HuH-7 (cell line): Measurements from ENCODE around the gene KRTAP2-2.

Experiments
- DNase-seq: peaks from one replicate; pipeline ENCODE4 v3.0.0; 2011; ENCODE audit warnings: low spot score

The KRTAP2-2 gene

DNA sequence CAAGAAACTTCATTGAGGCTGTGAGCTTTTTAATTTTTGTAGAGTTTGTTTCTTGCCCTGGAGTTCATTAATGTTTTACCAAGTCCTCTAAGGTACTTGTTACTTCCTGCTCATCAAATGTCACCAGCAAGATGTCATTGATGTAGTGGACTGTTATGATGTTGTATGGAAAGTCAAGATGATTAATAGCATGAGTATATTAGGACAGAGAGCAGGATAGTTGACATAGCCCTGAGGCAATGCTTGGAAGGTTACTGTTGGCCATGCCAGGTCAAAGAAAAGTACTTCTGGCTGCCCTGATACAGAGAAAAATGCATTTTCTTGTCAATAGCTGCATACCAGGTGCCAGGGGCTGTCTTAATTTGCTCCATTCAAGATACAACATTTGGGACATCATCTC is 34.7 kb downstream of the KRTAP2-2 start:
- no peak for DNase-seq

GRCh38 chr17:41019415-41019814 is 35.6 kb downstream of the KRTAP2-2 start:
- DNase-seq = no peak

GRCh38 chr17:41018541-41018940 is 36.5 kb downstream of the KRTAP2-2 start:
- DNase-seq = no peak

- no peak for DNase-seq
Measured at GRCh38 chr17:41016578-41017215, 38.3 kb downstream of the KRTAP2-2 start.

DNA sequence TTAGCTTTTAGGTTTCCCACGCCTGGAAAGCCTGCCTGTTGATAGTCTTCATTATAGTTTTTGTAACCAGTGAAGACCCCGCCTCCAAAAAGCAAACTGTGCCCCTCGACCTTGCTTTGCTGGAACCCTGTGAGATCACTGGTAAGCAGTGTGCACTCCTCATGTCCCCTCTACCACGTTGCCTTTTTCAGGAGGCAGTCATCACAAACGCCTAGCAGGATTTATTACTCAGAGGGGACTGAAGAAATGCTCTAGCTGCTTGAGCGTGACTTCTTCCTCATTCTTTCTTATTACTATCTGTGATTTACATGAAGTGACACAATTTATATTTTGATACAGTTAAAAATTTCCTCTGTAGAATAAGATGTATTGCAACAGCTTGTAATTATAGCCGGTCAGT is 39.6 kb downstream of the KRTAP2-2 start:
- DNase-seq = no peak

DNA sequence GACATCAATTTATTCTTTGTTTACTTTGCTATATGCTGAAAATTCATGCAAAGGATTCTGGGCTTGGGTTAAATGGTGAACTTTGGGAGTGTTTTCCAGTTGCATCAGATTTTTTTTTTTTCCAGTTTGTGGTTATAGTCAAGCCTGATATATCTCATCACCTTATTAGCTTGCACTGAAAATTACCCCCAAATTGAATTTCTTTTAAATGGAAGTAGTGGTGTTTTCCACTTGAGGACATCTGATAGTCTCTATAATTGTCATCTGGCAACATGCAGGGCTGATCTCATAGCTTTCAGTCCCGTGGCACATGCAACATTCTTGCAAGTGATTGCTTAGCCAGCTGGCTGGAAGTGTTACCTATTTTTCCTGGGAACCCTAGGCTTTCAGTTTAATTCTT is 41.4 kb downstream of the KRTAP2-2 start:
- DNase-seq = no peak

GRCh38 chr17:41013181-41013580 is 41.8 kb downstream of the KRTAP2-2 start:
- no peak for DNase-seq

DNA sequence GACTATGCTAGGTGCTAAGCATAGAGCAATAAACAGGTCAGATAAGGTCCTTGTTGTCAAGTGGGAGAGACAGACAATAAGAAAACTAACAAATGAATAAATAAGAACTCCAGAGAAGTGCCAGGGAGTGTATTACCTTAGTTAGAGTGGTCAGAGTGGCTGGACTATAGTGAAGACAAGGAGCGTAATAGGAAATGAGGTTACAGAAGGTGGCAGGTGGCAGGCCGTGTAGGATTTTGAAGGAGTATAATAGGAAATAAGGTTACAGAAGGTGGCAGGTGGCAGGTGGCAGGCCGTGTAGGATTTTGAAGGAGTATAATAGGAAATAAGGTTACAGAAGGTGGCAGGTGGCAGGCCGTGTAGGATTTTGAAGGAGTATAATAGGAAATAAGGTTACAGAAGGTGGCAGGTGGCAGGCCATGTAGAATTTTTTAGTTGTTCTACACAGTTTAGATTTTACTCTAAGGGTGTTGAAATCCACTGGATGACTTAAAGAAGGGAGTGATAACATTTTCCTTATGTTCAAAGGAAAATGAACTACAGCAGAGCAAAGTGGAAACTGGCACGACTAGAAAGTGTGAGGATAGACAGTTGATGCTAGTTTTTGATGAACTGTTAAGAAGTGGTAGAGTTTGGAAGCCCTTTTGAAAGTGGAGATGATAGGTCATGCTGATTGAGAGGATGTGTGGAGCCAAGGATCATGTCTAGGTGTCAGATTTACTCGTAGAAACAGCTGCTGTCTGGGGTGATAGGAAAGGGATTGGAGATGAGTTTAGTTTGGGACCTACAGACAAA is 42.5 kb downstream of the KRTAP2-2 start:
- no peak for DNase-seq

DNA sequence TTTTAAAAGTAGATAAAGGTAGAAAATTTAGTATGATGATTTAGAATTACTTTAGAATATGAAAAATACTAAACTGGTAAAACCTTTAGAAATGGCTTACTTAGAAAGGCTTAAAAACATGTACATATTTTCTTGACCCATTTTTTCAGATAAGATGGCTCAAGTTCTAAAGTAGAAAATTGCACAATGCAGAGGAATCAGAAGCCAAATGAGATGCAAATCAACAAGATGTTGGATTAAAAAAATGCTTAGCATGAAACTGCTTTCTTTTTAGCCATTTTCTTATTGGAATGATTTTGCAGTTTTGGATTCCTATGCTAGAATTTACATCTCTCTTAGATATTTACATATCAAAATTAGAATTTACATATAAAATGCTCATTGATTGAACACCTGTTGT is 44.6 kb downstream of the KRTAP2-2 start:
- no peak for DNase-seq

DNA sequence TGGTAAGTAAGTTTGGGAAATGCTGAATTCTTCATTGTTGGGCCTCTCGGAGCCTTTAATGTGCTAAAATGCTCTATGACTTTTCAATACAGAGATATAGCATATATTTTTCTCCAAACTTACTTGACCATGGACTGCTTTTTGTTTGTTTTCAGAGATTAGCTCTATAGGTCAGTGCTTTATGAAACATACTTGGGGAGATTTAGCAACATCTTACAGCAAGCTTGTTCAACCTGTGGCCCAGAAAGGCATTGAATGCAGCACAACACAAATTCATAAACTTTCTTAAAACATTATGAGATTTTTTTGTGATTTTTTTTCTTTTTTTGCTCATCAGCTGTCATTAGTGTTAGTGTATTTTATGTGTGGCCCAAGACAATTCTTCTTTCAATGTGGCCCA is 45.1 kb downstream of the KRTAP2-2 start:
- no peak for DNase-seq

GRCh38 chr17:41009301-41009760 is 45.7 kb downstream of the KRTAP2-2 start:
- DNase-seq = no peak

DNA sequence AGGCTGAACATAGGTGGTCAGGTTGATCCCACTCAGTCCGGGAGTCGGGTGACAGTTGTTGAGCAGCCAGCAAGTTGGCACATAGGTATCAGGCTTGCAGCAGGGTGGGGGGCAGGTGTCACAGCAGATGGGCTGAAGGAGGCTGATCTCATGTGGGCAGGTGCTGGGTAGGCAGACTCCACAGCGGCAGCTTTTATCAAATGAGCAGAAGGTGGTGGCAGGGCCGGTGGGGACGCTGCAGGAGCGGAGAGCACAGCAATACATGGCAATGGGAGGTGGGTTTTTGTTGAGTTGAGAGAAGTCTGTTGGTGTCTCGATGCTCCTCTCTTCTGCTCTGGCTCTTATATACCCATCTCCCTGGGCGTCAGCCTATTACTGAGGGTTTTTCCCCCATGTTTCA is 46.2 kb downstream of the KRTAP2-2 start, which contains the start of gene KRTAP3-1:
Gene KRTAP3-1, minus strand, starts transcription at position 318 of the 400 bp plus-strand sequence. Its CDS starts 54 bp downstream, at position 264.
- no peak for DNase-seq
